WTC11 (cell line): ENCODE measurements around the gene MISFA. TPM values are rescaled to one million over a fixed set of nuclear protein-coding genes. Genes with fewer than 3 reads are reported as not detected.
A peak's percentile ranks its signal among the peaks of the same experiment; 100 is the strongest.

Source experiments
- ATAC-seq: fragments of 200-7000 bp; cut with Tn5 transposase; 2 replicates; pipeline ENCODE4 v1.10.0; 2021; ENCODE audit warnings: mild to moderate bottlenecking, moderate library complexity
- CTCF ChIA-PET: fragments of 300-600 bp; sonication (Branson Sonifier 250); formaldehyde crosslinking; loops from one replicate; lab custom pipeline; 2021; ENCODE audit warnings: antibody characterized with exemption; lab: Charles Lee
- POLR2A ChIA-PET: fragments of 350-600 bp; sonication (Branson Sonifier 250); formaldehyde crosslinking; loops from one replicate; lab custom pipeline; 2021; ENCODE audit warnings: antibody characterized with exemption; lab: Charles Lee
- DNase-seq: peaks from one replicate; pipeline ENCODE4 v3.0.0; 2021; ENCODE audit warnings: low spot score
- H3K27ac Mint-ChIP-seq: 2 replicates; pipeline ENCODE4 v1.8.0; 2021; ENCODE audit warnings: mixed read lengths
- H3K27me3 Mint-ChIP-seq: 2 replicates; pipeline ENCODE4 v1.8.0; 2021; ENCODE audit warnings: low read depth, mild to moderate bottlenecking, moderate library complexity, mixed read lengths
- H3K36me3 Mint-ChIP-seq: 2 replicates; pipeline ENCODE4 v1.8.0; 2021; ENCODE audit warnings: mixed read lengths
- H3K4me1 Mint-ChIP-seq: 2 replicates; pipeline ENCODE4 v1.8.0; 2022; ENCODE audit warnings: mixed read lengths
- H3K4me3 Mint-ChIP-seq: 2 replicates; pipeline ENCODE4 v1.8.0; 2021; ENCODE audit warnings: mild to moderate bottlenecking, moderate library complexity, mixed read lengths
- H3K9me3 Mint-ChIP-seq: 2 replicates; pipeline ENCODE4 v1.8.0; 2021; ENCODE audit warnings: mixed read lengths
- AR ChIP-seq: fragments of 250-450 bp; sonication (Bioruptor Pico); IDR thresholded peaks from 2 replicates; pipeline ENCODE4 v1.9.0; 2021; ENCODE audit warnings: mild to moderate bottlenecking
- FOXJ3 ChIP-seq: sonication (generic); formaldehyde crosslinking; IDR thresholded peaks from 2 replicates; pipeline ENCODE4 v1.9.0; 2021; ENCODE audit warnings: missing genetic modification reagents, mild to moderate bottlenecking, borderline replicate concordance
- FOXP1 ChIP-seq: sonication (generic); formaldehyde crosslinking; IDR thresholded peaks from 2 replicates; pipeline ENCODE4 v1.8.0; 2022; ENCODE audit warnings: missing genetic modification reagents, mild to moderate bottlenecking, moderate library complexity, borderline replicate concordance
- FOXP4 ChIP-seq: sonication (generic); formaldehyde crosslinking; IDR thresholded peaks from 2 replicates; pipeline ENCODE4 v1.8.0; 2022; ENCODE audit warnings: mild to moderate bottlenecking, missing genetic modification reagents
- HMGXB4 ChIP-seq: sonication (generic); formaldehyde crosslinking; IDR thresholded peaks from 2 replicates; pipeline ENCODE4 v1.8.1; 2023; ENCODE audit warnings: mild to moderate bottlenecking, moderate library complexity, missing genetic modification reagents
- MLX ChIP-seq: sonication (generic); formaldehyde crosslinking; IDR thresholded peaks from 2 replicates; pipeline ENCODE4 v1.8.1; 2023; ENCODE audit warnings: mild to moderate bottlenecking, missing genetic modification reagents, moderate library complexity
- NR1H2 ChIP-seq: sonication (generic); formaldehyde crosslinking; IDR thresholded peaks from 2 replicates; pipeline ENCODE4 v1.9.0; 2021; ENCODE audit warnings: mild to moderate bottlenecking, moderate library complexity, missing genetic modification reagents
- NR2C2 ChIP-seq: sonication (generic); formaldehyde crosslinking; IDR thresholded peaks from 2 replicates; pipeline ENCODE4 v1.8.0; 2022; ENCODE audit warnings: mild to moderate bottlenecking, missing genetic modification reagents
- OVOL2 ChIP-seq: fragments of 250-450 bp; sonication (Bioruptor Pico); IDR thresholded peaks from 2 replicates; pipeline ENCODE4 v1.9.0; 2021; ENCODE audit warnings: mild to moderate bottlenecking, borderline replicate concordance
- SP1 ChIP-seq: sonication (generic); formaldehyde crosslinking; conservative IDR thresholded peaks from 2 replicates; pipeline ENCODE4 v1.8.1; 2022; ENCODE audit warnings: missing genetic modification reagents
- ZBTB21 ChIP-seq: sonication (generic); formaldehyde crosslinking; IDR thresholded peaks from 2 replicates; pipeline ENCODE4 v1.8.1; 2023; ENCODE audit warnings: mild to moderate bottlenecking, missing genetic modification reagents, borderline replicate concordance
- ZNF232 ChIP-seq: sonication (generic); formaldehyde crosslinking; IDR thresholded peaks from 2 replicates; pipeline ENCODE4 v1.8.0; 2022; ENCODE audit warnings: mild to moderate bottlenecking, missing genetic modification reagents
- ZSCAN18 ChIP-seq: fragments of 250-450 bp; sonication (Bioruptor Pico); IDR thresholded peaks from 2 replicates; pipeline ENCODE4 v2.1.2; 2022; ENCODE audit warnings: mild to moderate bottlenecking, moderate library complexity
- total RNA-seq: library from RNA; stranded (reverse); gene quantifications from 3 replicates; pipeline ENCODE4 v1.2.3, GENCODE V29; 2021
- TF ChIP-seq, protein P1 (sequence below): sonication (generic); formaldehyde crosslinking; IDR thresholded peaks from 2 replicates; pipeline ENCODE4 v1.8.1; 2022; ENCODE audit warnings: mild to moderate bottlenecking, missing genetic modification reagents, moderate library complexity, borderline replicate concordance
- TF ChIP-seq, protein P2 (sequence below): sonication (generic); formaldehyde crosslinking; IDR thresholded peaks from 2 replicates; pipeline ENCODE4 v1.8.1; 2022; ENCODE audit warnings: mild to moderate bottlenecking, moderate library complexity, missing genetic modification reagents
- TF ChIP-seq, protein P3 (sequence below): fragments of 250-450 bp; sonication (Bioruptor Pico); IDR thresholded peaks from 2 replicates; pipeline ENCODE4 v1.9.0; 2021; ENCODE audit warnings: moderate library complexity, mild to moderate bottlenecking, inconsistent platforms, borderline replicate concordance

The MISFA gene
- total RNA-seq, 1 experiment from 2014 or later: 3.2 TPM

DNA sequence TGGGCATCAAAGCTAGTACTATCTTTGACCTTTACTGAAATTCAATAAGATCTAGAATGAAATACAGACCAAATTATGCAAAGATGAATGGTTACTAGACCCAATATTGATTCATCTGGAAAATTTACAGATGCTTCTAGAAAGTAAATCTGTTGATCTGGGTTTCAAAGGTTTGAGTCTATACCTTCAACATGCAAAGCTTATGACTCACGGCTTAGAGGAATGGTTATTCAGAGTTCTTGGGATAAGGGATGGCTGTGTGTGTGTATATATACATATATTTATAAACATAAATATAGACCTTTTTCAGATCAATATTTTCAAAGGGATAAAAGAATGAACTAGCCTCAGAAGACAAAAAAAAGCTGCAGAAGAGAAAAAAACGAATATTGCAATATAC lies 33.3 kb downstream of the MISFA start (continued):
- TF ChIP-seq, protein P1, sequence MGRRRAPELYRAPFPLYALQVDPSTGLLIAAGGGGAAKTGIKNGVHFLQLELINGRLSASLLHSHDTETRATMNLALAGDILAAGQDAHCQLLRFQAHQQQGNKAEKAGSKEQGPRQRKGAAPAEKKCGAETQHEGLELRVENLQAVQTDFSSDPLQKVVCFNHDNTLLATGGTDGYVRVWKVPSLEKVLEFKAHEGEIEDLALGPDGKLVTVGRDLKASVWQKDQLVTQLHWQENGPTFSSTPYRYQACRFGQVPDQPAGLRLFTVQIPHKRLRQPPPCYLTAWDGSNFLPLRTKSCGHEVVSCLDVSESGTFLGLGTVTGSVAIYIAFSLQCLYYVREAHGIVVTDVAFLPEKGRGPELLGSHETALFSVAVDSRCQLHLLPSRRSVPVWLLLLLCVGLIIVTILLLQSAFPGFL (CRISPR knock-in tag): no peak
- TF ChIP-seq FOXP1 (CRISPR knock-in tag): no peak

DNA sequence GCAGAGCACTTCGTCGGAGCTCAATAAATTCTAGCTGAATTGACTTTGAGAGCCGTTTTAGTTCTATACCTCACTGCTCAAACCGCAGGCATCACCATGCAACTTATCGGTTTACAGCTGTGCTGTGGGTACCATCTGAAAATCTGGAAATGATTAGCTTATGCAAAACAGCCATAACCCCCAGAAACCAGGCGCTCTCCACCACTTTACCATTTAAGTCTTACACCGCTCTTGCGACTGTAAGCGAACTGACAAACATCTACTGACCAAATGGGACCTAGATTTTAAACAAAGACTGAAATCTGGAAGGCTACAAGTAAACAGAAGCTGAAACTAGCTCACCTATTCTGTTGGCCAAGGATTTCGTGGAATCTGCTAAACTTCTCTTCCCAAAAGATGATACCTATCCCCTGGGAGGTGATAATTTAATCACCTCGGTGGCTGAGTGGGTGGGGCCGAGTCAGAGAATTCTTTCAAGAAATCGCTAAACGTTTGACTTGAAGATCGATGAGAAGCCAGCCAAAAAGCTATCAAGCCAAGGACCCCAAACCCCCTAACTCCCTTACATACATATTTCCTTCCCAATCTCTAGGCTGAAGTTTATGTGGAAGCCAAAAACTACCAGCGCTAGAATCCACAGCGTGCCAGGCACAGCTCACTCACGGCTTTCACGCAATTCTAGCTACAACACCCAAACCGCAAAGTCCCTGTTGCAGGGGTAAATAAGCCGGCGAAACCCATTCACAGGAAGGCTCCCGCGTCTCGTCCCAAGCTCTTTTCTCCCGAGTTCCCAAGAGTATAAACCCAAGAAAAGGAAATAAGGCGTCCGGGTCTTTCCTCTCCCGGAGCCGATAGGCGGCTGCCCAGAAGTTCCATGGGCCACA lies 33.9 kb downstream of the MISFA start:
- TF ChIP-seq SP1: no peak
- Mint-ChIP-seq H3K4me1 (peaks cover 16% of the 10 kb centered on the region), H3K27ac (peak overlapping the region; percentile 99), H3K27me3 (peaks cover 7% of the 10 kb centered on the region; the same call in 1 of the 2 replicates), H3K4me3 (peak overlapping the region; percentile 99), H3K36me3 (no peaks in the 10 kb centered on the region), H3K9me3 (no peaks in the 10 kb centered on the region)
- ChIA-PET CTCF (interaction anchor here (0.9 to 2.2 kb wide), 6 partner anchors 17 to 518 kb away, joined by 3 to 7 read pairs (median 3); no protein-coding TSS in a partner anchor), POLR2A (interaction anchor here (0.9 to 1.6 kb wide), 4 partner anchors 19 to 107 kb away, joined by 4 to 6 read pairs (median 4); partner anchors contain the start of genes TSG101 and UEVLD)
- no peak for DNase-seq
- ATAC-seq: no peak

DNA sequence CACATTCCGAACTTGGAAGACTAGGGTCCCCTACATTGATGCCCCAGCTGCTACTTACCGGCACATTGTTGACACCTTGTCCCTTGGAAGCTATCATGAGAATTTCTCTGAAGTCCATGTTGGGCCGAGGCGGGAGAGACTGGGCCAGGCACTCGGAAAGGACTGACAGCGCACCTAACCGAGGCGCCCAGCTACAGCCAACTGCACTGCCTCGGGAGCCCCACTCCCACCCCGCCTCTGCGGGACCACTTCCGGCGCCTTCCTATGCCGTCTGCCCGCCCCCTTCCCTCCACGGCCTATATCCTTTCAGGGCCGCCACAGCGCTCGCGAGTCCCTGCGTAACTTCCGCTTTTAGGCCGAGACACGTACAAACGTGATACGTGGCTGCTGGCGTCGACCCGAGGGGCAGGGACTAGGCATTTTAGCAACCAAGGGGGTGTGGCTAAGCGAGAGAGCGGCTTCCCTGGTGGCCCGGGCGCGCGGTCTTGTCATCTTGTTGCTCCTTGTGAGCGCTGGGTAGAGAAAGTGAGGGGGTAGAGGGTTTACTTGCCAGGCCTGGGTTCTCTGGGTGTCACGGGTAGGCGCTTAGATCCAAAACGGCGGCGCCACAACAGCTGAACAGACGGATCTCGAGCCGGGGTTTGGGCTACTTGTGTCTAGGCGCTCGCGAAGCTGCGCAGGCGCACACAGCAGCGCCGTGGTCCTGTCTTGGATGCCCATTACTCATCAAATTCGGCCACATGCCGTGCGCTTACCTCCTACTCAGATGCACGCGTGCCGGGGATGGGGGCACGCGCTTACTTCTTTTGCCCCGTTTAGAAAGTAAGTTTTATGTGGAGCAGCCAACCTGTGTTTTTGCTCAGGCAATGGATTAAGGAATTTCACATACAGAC lies 34.8 kb downstream of the MISFA start, which contains the start of gene SPTY2D1:
SPTY2D1 (minus strand) TSS at position 203 of the 893 bp plus-strand sequence; CDS start at position 118, 85 bp downstream.
- peaks cover 7% of the 10 kb centered on the region; the same call in 1 of the 2 replicates for H3K27me3 Mint-ChIP-seq
- peak; percentile 98 for DNase-seq
- CTCF ChIA-PET: interaction anchor here (0.9 to 2.2 kb wide), 5 partner anchors 16 to 519 kb away, joined by 3 to 7 read pairs (median 3); no protein-coding TSS in a partner anchor
- ATAC-seq: peak; percentile 98
- POLR2A ChIA-PET: interaction anchor here (0.9 to 1.6 kb wide), 4 partner anchors 20 to 108 kb away, joined by 3 to 6 read pairs (median 4); partner anchors contain the start of genes TSG101 and UEVLD
- H3K36me3 Mint-ChIP-seq: no peaks in the 10 kb centered on the region
- peak within 1 kb of the TSS; percentile 99 for H3K27ac Mint-ChIP-seq
- no peaks in the 10 kb centered on the region for H3K9me3 Mint-ChIP-seq
- peaks cover 16% of the 10 kb centered on the region for H3K4me1 Mint-ChIP-seq
- H3K4me3 Mint-ChIP-seq: peak within 1 kb of the TSS; percentile 99
- TF ChIP-seq NR2C2 (CRISPR knock-in tag) (no peak), ZBTB21 (CRISPR knock-in tag) (peak; percentile 96), NR1H2 (CRISPR knock-in tag) (no peak), FOXJ3 (CRISPR knock-in tag) (no peak), OVOL2 (CRISPR knock-in tag) (no peak), ZNF232 (CRISPR knock-in tag) (0 out of 2 replicates have a peak, but pooled peaks have one; percentile 40), MLX (CRISPR knock-in tag) (no peak), HMGXB4 (CRISPR knock-in tag) (0 out of 2 replicates have a peak, but pooled peaks have one; percentile 24), AR (CRISPR knock-in tag) (0 out of 2 replicates have a peak, but pooled peaks have one; percentile 25), FOXP4 (no peak), ZSCAN18 (CRISPR knock-in tag) (no peak)
- TF ChIP-seq, protein P2, sequence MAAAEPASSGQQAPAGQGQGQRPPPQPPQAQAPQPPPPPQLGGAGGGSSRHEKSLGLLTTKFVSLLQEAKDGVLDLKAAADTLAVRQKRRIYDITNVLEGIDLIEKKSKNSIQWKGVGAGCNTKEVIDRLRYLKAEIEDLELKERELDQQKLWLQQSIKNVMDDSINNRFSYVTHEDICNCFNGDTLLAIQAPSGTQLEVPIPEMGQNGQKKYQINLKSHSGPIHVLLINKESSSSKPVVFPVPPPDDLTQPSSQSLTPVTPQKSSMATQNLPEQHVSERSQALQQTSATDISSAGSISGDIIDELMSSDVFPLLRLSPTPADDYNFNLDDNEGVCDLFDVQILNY (CRISPR knock-in tag): peak; percentile 31; the same call in 1 of the 2 replicates
- TF ChIP-seq, protein P3, sequence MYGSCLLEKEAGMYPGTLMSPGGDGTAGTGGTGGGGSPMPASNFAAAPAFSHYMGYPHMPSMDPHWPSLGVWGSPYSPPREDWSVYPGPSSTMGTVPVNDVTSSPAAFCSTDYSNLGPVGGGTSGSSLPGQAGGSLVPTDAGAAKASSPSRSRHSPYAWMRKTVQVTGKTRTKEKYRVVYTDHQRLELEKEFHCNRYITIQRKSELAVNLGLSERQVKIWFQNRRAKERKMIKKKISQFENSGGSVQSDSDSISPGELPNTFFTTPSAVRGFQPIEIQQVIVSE (CRISPR knock-in tag): no peak
